ENCODE measurements around the gene TRAK2. TPM values are rescaled to one million over a fixed set of nuclear protein-coding genes. Genes with fewer than 3 reads are reported as not detected.
A peak's percentile ranks its signal among the peaks of the same experiment; 100 is the strongest.

The TRAK2 gene
- total and polyA plus RNA-seq, 2 donors (not counting 1 experiment from before 2014, with no cell fraction given), result 73.2 to 81.1 TPM

DNA sequence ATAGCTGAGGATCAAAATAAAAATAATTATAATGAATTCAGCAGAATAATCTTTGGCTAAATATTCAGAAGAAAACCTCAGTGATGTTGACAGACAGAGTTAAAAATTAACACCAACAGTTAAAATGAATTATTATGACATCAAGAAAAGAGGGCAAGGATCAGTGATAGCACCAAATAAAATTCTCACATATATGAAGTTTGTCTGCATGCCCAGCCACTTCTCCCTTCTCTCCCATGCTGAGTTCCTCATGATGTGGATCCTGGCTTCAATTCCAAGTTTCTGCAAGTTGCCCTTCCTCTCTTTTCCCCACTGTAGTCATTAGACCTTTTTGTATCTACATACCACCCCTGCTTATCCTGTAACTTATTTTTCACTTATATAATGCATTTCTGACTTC lies 7.1 kb upstream of the TRAK2 start:
- peaks cover 2% of the 10 kb centered on the region for H3K79me2 ChIP-seq (ENCODE audit: control insufficient read depth, insufficient read depth, low read length)

DNA sequence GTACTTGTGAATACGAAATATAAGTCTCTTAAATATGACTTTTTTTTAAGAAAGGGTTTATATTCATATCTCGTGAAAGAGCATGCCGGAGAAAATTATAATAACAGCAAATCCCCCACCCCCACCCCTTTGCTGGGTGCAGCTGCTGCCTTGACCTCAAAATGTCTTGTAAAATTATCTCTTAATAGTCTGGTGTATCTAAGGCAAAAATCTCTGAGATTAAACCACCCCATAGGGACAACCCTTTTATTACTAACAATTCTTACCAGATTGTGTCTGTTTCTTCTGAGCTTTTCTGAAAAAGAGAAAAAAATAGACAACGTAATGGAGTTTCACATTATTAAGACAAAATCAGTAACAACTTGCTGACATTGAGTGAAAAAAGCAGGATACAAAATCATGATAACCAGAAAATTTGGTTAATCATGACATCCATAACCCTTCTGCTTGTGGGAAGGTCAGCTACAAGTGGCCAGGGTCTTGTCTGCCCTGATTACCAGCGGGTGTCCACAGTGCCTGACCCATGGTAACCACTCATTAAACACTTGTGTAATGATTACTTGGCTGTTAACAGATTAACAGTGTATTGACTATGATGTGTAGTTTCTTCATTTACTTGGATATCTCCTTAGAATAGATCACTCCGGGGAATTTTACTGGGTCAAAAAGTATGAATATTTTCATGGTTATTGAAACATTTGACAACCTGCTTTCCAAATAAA lies 1.8 kb upstream of the TRAK2 start:
- no peak for TF ChIP-seq EZH2 (IDR thresholded peaks at IDR 0.05; ENCODE audit: low read length, missing control alignments)
- TF ChIP-seq, protein P1, sequence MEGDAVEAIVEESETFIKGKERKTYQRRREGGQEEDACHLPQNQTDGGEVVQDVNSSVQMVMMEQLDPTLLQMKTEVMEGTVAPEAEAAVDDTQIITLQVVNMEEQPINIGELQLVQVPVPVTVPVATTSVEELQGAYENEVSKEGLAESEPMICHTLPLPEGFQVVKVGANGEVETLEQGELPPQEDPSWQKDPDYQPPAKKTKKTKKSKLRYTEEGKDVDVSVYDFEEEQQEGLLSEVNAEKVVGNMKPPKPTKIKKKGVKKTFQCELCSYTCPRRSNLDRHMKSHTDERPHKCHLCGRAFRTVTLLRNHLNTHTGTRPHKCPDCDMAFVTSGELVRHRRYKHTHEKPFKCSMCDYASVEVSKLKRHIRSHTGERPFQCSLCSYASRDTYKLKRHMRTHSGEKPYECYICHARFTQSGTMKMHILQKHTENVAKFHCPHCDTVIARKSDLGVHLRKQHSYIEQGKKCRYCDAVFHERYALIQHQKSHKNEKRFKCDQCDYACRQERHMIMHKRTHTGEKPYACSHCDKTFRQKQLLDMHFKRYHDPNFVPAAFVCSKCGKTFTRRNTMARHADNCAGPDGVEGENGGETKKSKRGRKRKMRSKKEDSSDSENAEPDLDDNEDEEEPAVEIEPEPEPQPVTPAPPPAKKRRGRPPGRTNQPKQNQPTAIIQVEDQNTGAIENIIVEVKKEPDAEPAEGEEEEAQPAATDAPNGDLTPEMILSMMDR (conservative IDR thresholded peaks at IDR 0.05 in 1 of 2, IDR thresholded peaks at IDR 0.05 in 1 of 2; ENCODE audit: low read depth in 1 of 2, low read length in 2 of 2), result no peak
- H3K9ac ChIP-seq (ENCODE audit: insufficient read depth, low read length), result no peak overlapping the region

More for the DNA sequence above, 7.1 kb upstream of the TRAK2 start:
- no peak overlapping the region for H3K4me3 ChIP-seq (replicated peaks in 1 of 4; ENCODE audit: control extremely low read depth in 1 of 4, insufficient read depth in 1 of 4, low read depth in 3 of 4, low read length in 4 of 4)
- no peaks in the 10 kb centered on the region for H3K9me3 ChIP-seq (ENCODE audit: control insufficient read depth, insufficient read depth, low read depth, low read length)
- no peak for TF ChIP-seq EZH2 (IDR thresholded peaks at IDR 0.05; ENCODE audit: low read length, missing control alignments)
- TF ChIP-seq, protein P1 (conservative IDR thresholded peaks at IDR 0.05 in 1 of 2, IDR thresholded peaks at IDR 0.05 in 1 of 2; ENCODE audit: low read depth in 1 of 2, low read length in 2 of 2), result no peak
- H3K36me3 ChIP-seq (ENCODE audit: control insufficient read depth, insufficient read depth, low read length), result peaks cover 2% of the 10 kb centered on the region
- H3K9ac ChIP-seq (ENCODE audit: insufficient read depth, low read length), result no peak overlapping the region
- H3K27ac ChIP-seq (ENCODE audit: insufficient read depth, low read length), result no peak overlapping the region
- no peaks in the 10 kb centered on the region for H3K4me1 ChIP-seq (ENCODE audit: control insufficient read depth, extremely low read depth, insufficient read depth, low read length)
- H4K20me1 ChIP-seq (ENCODE audit: control insufficient read depth, extremely low read depth, insufficient read depth, low read length), result no peaks in the 10 kb centered on the region
- no peak overlapping the region for H3K4me2 ChIP-seq (ENCODE audit: extremely low read depth, insufficient read depth, low read length)
- H3K27me3 ChIP-seq (ENCODE audit: control insufficient read depth, insufficient read depth, low read length), result no peaks in the 10 kb centered on the region
- H2AFZ ChIP-seq (ENCODE audit: low read length), result no peak overlapping the region
- DNase-seq (ENCODE audit: low read depth in 2 of 2), result no peak

DNA sequence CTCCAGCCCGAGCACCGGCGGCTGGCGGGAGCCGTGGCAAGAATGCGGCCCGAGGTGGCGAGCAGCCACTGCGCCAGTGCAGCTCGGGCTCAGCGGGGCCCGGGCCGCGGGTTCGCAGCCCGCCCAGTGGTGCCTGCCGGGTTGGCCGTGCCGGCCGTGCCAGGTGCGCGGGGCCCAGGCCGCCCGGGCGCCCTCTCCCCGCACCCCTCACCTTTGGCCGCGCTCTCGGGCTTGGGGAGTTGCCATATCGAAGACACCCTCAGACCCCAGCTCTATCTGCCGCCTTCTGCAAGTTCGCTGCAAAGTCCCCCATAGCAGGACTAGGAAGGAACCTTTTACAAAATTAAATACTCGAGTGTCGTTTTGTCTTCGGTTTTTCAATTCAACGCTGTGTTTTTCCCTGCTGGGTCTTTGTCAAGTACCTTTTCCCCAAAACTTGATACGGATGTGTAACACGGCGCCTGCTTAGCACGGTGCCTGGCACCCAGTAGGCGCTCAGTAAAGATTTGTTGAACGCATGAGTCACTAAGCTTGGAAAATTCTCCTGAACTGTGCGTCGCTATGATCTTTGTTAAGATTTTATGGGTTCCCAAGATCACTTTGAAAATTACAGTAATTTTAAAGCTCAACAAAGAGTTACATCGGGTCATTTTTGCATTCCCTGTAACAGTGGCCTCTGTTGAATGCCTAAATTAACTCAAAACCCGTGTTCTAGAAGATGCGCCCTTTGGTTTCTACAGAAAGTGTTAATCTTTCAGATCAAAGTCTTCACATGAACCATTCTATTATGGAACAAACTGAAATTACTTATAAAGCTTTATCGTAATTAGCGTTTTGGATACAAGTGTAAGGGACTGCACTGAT lies 1.0 kb upstream of the TRAK2 start:
- no peaks in the 10 kb centered on the region for H4K20me1 ChIP-seq (ENCODE audit: control insufficient read depth, extremely low read depth, insufficient read depth, low read length)
- peak overlapping the region; percentile 83 for H3K4me2 ChIP-seq (ENCODE audit: extremely low read depth, insufficient read depth, low read length)
- DNase-seq (ENCODE audit: low read depth in 2 of 2), result peak; percentile 20 to 21
- no peaks in the 10 kb centered on the region for H3K36me3 ChIP-seq (ENCODE audit: control insufficient read depth, insufficient read depth, low read length)
- TF ChIP-seq, protein P1 (conservative IDR thresholded peaks at IDR 0.05 in 1 of 2, IDR thresholded peaks at IDR 0.05 in 1 of 2; ENCODE audit: low read depth in 1 of 2, low read length in 2 of 2), result no peak
- TF ChIP-seq EZH2 (IDR thresholded peaks at IDR 0.05; ENCODE audit: low read length, missing control alignments), result no peak
- peaks cover 38% of the 10 kb centered on the region for H3K79me2 ChIP-seq (ENCODE audit: control insufficient read depth, insufficient read depth, low read length)
- H3K9me3 ChIP-seq (ENCODE audit: control insufficient read depth, insufficient read depth, low read depth, low read length), result no peaks in the 10 kb centered on the region
- H2AFZ ChIP-seq (ENCODE audit: low read length), result peak overlapping the region; percentile 37
- peak overlapping the region; percentile 81 for H3K9ac ChIP-seq (ENCODE audit: insufficient read depth, low read length)
- peak overlapping the region; percentile 76 to 95 (median 83) for H3K4me3 ChIP-seq (replicated peaks in 1 of 4; ENCODE audit: control extremely low read depth in 1 of 4, insufficient read depth in 1 of 4, low read depth in 3 of 4, low read length in 4 of 4)
- H3K4me1 ChIP-seq (ENCODE audit: control insufficient read depth, extremely low read depth, insufficient read depth, low read length), result no peaks in the 10 kb centered on the region
- H3K27ac ChIP-seq (ENCODE audit: insufficient read depth, low read length), result peak overlapping the region; percentile 78
- H3K27me3 ChIP-seq (ENCODE audit: control insufficient read depth, insufficient read depth, low read length), result no peaks in the 10 kb centered on the region

More for the DNA sequence above, 1.8 kb upstream of the TRAK2 start:
- Histone ChIP-seq H4K20me1 (ENCODE audit: control insufficient read depth, extremely low read depth, insufficient read depth, low read length) (no peaks in the 10 kb centered on the region), H3K27ac (ENCODE audit: insufficient read depth, low read length) (no peak overlapping the region), H3K9me3 (ENCODE audit: control insufficient read depth, insufficient read depth, low read depth, low read length) (no peaks in the 10 kb centered on the region), H3K4me1 (ENCODE audit: control insufficient read depth, extremely low read depth, insufficient read depth, low read length) (no peaks in the 10 kb centered on the region), H3K79me2 (ENCODE audit: control insufficient read depth, insufficient read depth, low read length) (peaks cover 31% of the 10 kb centered on the region), H2AFZ (ENCODE audit: low read length) (no peak overlapping the region), H3K36me3 (ENCODE audit: control insufficient read depth, insufficient read depth, low read length) (no peaks in the 10 kb centered on the region), H3K4me3 (replicated peaks in 1 of 4; ENCODE audit: control extremely low read depth in 1 of 4, insufficient read depth in 1 of 4, low read depth in 3 of 4, low read length in 4 of 4) (peak overlapping the region in 3 of 4 experiments; percentile 76 to 95 (median 84)), H3K27me3 (ENCODE audit: control insufficient read depth, insufficient read depth, low read length) (no peaks in the 10 kb centered on the region), H3K4me2 (ENCODE audit: extremely low read depth, insufficient read depth, low read length) (peak overlapping the region; percentile 83)
- no peak for DNase-seq (ENCODE audit: low read depth in 2 of 2)

Data from fibroblast of lung (primary cell).